Activated CD4-positive, alpha-beta T cell treated with anti-CD3 and anti-CD28 coated beads, Interleukin-10, Interleukin-2, amounts not matched to agents 100 ng/mL and 50 ng/mL, durations not matched to agents 16 hours and 8 hours (primary cell): ENCODE data around the gene AAR2.
A peak's percentile ranks its signal among the peaks of the same experiment; 100 is the strongest.

Experiments
- DNase-seq: peaks from one replicate; pipeline ENCODE4 v3.0.0-alpha.2; 2020

Gene AAR2, protein sequence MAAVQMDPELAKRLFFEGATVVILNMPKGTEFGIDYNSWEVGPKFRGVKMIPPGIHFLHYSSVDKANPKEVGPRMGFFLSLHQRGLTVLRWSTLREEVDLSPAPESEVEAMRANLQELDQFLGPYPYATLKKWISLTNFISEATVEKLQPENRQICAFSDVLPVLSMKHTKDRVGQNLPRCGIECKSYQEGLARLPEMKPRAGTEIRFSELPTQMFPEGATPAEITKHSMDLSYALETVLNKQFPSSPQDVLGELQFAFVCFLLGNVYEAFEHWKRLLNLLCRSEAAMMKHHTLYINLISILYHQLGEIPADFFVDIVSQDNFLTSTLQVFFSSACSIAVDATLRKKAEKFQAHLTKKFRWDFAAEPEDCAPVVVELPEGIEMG

DNA sequence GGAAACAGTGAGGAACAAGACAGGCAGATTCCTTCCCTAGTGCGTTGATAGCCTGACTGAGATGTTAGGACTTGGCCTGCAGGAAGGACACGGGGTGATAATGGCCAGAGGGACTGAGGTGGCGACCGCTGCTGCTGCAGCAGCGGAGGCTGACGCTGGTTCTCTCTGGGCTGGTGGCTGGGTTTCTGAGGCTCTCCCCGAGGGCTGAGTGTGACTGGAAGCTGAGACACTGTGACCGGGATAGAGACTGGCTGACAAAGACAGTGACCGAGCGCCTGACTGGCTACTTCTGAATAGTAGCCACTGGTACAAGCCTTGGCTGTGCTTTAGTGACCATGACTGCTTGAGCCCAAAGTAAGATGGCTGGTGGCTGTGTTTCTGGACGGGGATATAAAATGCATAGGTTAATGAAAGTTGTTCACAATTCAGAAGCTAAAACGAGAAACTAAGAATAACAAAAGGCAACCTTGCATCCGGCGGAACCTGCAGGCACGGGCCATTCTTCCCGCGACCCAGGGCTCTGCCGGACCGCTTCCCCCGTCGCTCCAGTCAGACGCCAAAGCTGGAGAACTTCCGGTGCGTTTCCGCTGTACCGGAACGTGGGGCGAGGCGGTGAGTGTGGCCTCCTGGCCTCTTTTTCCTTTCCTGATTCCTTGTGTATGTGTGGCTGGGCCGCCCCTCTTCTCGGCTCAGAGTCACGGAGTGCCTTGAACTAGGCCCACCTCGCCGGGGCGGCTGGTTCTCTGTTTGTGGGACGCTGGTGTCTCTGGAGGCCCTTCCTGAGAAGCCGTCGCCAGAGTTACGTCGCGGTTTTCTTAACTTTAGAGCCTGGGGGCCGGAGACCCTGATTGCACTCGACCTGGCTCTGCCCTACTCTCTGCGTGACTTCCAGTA lies at the start of gene AAR2:
TSS of gene AAR2 (plus strand) at position 587 of the 894 bp plus-strand sequence. CDS start 3,391 bp downstream, outside the sequence.
- DNase-seq, result peak; percentile 87

DNA sequence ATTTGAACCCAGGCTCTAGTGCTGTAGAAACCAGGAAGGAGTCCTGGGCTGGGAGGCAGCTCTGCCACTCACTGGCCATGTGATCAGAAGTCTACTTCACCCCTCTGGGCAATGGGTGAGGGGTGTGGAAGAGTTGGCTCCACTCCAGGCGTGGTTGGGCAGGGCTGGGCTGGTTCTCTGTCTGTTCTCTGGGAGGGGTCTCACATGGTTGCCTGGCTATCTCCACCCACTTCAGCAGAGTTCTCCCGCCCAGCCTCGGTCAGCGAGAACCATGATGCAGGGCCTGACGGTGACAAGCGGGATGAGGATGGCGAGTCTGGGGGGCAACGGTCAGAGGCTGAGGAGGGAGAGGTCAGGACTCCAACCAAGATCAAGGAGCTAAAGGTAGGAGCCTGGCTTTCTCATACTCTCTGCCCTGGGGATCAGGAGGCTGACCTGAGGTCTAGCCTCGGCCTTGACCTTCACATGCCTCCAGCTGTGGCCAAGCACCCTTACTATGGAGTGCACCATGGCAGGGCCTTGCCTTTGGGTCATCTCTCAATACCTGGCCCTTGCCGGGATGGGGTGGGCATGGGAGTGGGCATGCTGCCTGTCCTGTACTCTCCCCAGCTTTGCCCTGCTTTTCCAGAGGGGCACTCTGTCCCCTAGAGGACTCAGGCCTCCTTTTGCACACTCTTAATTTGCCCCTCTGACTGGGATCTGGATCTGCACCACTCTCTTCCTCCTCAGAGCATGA lies 42.1 kb upstream of the AAR2 start:
- no peak for DNase-seq

DNA sequence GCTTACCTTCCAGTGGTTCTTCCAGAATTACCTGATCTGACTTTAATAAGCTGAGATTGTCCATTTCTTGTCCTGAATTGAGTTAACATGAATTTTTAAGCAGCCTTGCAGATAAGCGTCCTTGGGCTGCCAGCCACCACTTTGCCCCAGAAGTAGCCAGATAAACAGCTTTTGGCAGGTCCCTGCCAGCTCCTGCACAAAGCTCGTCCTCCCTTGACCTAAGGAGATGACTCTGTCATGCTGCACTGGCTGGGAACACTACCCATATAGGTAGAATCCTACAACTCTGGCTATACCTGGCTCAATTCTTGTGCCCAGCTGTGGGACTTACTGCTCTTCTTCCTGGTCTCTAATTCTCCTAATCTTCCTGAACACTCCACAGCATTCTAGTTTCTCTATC lies 39.6 kb upstream of the AAR2 start:
- DNase-seq, result no peak

DNA sequence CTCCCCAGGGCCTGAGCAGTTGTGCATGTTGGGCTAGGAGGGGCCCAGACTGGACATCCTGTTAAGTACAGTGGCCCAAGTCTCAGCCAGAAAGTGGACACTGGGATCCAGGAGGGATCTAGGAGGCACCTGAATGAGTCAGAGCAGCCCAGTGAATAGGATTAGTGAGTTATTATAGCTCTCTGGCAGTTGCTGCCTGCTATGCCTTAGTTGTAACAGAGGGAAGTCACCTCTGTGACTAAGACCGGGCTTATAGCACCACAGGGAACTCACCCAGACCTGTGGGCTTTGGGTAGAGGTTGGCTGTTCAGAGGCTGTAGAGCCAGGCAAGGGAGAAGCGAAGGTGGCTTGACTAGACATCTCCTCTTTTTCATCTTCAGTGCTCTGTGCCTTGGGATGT lies 39.0 kb upstream of the AAR2 start:
- no peak for DNase-seq

DNA sequence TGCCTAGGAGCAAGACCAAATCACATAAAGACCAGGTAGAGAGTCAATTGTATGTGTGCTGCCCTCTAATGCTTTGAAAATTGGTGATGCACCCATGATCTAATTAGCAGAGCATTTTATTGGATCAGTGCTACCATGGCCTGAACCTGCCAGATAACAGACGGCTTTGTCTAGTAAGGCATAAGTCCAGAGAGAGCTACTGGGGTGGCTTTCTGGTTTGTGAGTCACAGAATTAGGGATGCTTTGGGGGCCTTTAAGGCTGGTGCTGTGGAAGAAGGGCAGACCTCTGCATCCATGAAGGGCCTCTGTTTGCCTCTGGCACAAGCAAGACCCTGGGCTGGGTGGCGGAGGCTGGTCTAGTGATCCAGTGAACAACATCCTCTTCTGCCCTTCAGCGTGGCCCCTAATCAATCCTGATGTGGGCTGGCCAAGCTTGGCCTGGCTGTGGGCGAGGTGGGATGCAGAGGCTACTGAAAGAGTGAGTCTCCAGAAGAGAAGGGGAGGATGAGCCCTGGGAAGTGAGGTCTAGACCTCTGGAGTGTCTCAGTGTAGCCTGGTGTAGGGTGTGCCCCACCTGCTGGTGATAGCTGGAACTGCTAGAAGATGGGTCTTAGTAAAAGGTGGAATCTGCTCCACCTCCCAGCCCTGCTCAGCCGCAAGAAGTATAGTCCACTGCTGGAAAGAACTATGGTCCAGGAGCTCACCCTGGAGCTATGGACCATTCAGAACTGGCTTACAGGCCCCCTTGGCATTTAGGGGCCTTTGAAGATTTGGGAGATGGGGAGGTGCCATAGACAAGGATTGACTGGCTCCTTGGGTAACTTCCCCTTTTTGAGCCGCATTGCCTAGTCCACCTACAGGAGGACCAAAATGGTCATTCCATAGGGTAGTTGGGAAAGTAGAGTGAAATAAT lies 36.7 kb upstream of the AAR2 start:
- DNase-seq, result peak; percentile 75

DNA sequence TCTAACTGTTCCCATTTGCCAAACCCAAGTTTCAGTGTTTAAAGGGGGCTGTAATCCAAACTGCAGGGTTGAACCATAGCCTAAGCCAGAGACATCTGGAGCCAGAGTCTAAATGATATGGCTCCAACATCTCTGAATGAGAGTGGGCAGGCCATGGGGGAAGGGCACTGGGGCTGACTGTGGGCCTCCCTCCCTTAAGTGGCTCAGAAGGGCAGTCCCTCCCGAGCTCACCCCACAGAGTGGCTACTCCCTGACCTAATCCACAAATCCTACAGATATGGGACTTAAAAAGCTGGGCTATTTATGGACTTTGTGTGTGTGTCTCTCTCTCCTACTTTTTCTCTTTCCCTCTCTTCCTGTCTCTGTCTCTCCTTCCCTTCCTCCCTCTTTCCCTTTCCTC lies 35.8 kb upstream of the AAR2 start:
- no peak for DNase-seq

DNA sequence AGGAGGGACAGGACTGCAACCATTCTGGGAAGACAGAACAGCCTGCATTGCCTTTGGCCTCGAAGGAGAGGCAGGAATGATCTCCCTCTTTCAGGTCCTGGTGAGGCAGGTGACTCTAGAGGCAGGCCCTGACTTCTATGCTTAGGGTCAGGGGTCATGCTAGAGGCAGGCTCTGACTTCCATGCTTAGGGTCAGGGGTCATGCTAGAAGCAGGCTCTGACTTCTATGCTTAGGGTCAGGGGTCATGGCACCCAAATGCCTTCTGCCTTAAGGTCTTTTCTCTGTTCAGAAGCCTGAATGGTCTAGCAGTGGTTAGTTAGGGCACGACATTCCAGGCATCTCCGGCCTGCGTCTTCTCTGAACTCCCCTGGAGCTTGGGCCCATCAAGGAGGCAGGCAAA lies 35.1 kb upstream of the AAR2 start:
- no peak for DNase-seq

DNA sequence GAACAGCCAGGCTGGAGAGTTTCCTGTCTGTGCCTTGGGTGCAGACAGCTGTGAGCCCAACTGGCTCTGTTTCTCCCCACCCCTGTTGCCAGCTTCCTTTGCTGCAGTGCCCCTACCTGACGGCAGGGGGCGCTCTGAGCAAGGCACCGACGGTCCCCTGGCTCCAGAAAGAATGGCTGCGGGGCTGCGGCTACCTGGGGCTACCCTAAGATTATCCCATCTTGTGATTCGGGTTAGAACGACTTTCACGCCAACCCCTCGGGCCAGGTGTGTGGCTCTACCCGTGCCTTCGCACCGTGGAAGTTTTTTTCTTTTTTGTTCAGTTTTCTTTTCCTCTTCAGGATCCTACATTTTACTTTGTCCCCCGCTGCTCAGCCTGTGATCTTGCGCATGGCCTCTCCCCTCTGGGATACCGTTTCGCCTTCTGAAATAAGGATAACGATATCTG lies 33.4 kb upstream of the AAR2 start:
- DNase-seq, result peak; percentile 81

DNA sequence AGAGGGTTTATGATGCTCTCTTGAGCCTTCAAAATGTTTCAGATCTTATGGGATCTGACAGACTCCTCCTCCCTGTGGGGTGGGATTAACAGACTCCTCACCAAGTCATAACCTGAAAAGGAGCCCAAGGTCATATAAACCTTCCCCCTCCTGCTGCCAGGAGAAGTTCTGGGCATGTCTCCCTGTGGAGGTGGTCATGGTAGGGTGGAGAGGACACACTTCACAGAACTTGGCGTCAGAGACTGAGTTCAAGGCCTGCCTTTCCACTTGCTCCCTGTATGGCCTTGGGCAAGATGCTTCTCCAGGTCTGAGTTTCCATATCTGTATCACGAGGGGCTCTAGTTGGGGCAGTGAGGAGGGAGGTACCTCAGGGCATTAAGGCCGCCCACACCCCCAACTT lies 32.4 kb upstream of the AAR2 start:
- no peak for DNase-seq

DNA sequence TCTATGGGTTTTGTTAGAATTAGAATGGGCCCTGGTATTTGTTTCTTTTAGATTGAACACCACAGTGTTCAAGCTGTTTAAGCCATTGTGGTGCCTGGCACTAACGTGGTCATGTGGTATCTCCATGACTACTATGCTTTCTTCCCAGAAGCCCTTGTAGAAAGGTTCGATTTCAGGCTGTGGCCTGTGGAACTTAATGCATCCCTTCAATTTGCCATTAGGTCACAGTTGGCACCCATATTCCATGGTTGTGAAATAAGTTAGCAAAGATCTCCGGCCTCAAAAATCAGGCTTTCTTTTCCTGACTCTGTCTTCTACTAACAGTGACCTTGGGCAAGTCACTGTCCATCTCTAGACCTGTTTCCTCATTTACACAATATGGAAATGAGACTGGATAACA lies 31.3 kb upstream of the AAR2 start:
- DNase-seq, result no peak

DNA sequence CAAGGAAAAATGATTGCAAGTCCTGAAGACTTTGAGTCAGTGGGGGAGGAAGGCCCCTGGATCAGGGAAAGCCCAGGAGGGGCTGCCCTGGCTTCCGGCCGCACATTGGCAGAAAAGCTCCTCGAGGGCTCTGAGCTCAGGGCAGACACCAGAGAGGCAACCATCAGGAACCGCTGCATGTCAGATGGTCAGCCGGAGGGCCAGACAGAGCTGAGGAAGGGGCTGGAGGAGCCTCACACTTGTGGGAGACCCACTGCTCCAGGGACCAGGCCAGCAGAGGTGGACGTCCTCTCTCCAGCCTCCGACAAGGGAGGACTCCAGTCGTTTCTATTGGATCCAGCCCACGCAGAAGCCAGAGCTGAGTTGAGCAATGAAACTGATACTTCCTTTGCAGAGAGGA lies 30.2 kb upstream of the AAR2 start:
- no peak for DNase-seq

DNA sequence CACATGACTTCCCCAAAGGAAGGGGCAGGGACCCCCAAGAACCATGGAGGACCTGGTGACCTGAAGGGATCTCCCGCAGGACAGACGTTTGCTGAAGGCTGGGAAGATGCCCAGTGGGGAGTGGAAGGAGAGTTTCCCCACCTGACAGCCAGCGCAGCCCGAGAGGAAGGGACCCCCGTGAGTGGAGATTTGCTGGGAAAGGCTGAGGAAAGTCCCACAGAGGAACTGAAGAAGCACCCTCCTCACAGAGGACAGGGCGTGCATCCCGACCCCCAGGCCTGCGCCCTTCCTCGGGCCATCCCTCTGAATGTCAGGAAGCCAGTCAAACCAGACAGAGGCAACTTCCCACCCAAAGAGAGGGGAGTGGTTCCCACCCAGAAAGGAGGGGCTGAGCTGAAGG lies 29.6 kb upstream of the AAR2 start:
- DNase-seq, result no peak

DNA sequence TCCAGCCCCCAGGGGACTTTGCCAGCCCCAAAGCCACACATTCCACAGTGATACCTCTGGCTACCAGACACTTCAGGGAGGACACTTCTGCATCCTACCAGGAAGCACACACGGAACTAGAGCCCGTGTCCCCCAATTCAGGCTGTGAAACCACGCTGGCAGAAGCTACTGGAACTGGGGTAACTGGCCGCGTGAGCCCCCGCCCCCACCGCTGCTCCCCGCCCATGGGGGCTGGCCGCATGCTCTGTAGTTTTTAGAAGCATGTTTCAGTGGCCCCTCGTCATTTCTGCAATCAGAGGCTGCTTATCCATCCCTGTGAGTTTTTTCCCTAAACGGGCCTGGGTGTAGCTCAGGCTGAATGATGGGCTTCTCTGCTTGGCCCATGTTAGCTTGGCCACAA lies 28.7 kb upstream of the AAR2 start:
- DNase-seq, result no peak

DNA sequence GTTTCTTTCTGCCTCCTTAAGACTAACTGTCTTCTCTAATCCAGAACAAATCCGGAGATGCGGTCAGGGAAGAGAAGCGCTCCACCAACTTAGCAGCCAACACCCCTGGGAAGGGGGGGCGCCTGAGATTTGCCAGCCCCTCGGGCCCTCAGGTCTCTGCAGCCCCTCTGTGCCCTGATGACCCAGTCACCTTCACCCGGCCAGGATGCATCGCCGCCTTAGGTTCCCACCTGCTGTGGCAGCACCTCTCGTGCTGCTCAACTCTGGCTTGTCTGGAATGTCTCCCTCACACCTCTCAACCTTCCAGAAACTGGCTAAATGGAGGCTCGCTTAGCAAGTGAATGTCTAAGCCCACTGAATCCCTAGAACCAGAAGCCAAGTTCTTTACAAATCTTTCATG lies 28.0 kb upstream of the AAR2 start:
- no peak for DNase-seq

DNA sequence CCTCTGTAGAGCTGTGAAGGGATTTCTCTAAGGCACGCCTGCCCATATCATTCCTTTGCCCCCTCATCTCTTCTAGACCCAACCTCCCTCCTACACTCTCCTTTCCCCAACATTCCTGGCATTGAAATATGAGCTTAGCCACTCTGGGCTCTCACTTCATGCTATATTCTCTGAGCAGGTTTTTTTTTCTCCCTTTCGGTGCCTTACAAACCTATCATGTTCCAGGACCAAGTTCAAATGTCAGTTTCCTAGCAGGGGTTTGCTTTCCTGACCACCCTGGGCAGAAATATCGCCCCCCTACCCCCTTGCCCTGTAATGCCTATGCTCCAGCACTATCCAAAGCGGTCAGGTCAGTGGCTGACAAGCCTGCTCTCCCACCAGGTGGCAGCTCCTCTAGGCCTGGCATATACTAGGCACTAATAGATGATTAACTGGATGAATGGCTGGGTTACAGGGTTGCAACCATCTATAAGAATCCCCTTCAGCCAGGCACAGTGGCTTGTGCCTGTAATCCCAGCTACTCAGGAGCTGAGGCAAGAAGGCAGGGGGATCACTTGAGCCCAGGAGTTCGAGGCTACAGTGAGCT lies 25.7 kb upstream of the AAR2 start:
- no peak for DNase-seq

DNA sequence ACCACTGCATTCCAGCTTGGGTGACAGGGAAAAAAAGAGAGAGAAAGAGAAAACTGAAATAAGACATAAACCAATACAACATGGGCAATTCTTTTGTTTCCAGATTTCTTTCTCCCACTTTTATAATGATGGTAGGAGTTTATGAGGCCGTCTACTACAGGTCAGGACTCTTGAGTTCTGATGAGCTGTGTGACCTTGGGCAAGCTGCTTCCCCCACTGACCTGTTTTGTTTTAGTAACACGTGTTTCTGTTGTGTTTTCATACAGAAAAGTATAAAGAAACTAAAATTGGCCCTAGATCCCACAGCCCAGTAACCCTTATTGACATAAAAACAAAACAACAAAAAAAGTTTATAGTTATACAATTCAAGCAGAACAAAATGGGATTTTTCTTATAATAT lies 22.9 kb upstream of the AAR2 start:
- no peak for DNase-seq

DNA sequence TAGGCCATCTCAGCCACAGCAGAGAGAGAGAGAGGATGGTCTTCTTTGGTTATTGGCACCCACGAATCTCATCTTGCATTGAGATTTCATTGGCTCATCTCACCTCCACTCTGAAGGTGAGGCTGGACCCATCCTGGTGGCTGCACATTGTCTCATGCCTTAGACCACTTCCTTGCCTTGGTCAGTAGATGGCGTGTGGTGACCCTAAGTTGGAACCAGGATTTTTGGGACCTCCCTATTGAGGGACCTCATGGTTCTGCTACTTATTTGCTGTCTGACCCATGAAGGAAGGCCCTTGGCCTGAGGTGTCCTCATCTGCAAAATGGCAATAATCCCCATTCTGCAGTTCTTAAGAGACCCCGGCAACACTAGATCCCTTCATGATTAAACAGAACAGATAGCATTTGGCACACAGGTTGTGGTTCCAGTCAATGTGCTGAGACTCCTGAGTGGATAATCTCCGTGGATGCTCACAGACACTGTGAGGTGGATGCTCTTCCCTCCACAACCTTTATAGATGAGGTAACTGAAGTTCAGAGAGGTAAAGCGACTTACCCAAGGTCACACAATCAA lies 21.5 kb upstream of the AAR2 start:
- peak; percentile 38 for DNase-seq

DNA sequence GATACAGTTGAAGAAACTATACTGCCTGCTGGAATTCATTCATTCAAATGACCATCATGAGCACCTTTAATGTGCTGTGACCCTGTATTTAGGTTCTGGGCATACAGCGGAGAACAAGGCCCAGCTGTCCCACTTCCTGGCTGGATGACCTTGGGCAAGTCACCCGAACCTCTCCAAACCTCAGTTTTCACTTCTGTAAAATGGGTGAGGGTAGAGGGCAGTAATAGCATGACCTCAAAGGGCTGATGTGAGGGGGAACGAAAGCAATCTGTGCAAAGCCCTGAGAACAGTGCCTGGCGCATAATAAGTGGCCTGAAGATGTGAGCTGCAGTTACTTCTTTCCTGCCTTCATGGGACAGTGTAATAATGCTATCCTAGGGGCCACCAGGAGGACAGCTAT lies 20.5 kb upstream of the AAR2 start:
- no peak for DNase-seq

DNA sequence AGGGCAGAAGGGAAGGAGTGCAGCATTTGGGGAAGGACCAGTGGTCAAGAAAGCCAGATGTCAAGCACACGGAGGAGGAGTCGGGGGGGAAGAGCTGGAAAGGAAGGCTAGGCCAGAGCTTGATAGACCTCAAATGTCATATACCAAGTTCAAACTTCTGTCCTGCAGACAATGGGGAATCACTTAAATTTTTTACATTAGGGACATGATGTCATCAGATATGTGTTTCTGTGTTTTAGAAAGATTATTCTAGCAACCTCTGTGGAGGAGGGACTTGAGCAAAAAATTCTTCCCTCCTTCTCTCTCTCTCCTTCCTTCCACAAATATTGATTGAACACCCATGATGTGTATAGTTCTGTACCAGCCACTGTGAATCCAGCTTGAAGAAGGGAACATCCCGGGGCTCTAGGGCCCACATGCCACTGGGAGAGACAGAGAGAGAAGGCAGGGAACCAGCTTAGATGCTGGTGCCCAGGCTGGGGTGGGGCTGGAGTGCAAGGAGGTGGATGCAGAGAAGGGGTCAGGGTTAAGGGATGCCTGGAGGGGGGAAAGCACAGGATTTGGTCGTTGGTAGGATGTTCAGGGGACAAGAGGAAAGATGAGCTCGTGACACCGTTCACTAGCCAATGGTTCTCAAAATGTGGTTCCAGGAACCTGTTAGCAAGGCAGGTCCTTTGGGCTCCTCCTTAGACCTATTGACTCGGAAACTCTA lies 19.8 kb upstream of the AAR2 start:
- DNase-seq, result no peak

DNA sequence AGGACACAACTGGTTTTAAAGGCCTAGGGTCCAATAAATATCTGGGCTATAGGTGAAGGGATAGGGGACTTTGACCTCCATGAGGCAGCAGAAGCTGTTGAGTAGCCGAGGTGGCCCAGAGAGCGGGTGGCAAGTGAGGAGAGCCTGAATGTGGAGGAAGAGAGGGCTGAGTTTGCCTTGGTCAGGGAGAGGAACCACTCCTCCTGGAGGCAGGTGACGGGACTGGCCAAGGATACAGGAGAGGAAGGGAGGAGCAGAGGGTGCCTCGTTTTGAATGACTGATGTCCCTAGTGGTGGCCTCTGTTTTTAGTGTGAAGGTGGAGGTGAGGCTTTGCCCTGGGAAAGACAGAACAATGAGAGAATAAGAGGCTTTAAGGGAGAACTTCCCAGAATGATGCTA lies 19.1 kb upstream of the AAR2 start:
- DNase-seq, result no peak
